ENCODE measurements around the gene AMOTL1.

DNA sequence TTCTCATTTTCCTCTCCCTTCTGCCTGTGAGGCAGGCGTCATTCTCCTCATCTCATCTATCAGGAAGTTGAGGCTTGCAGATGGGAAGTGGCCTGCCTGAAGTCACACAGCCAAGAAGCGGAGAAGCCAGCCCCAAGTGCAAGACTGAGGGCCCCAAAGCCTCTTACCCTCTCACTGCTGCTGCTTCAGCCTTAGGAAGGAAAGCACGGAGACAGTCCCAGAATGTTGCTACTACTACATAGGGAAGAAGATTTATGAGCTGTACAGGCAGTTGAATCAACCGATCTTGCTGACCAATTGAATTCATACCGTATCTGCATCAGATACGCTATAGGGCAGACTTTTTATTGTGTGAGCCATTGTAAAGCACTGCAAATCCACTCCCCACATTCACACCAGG is 116.2 kb downstream of the AMOTL1 start:
- TF ChIP-seq, protein P1, sequence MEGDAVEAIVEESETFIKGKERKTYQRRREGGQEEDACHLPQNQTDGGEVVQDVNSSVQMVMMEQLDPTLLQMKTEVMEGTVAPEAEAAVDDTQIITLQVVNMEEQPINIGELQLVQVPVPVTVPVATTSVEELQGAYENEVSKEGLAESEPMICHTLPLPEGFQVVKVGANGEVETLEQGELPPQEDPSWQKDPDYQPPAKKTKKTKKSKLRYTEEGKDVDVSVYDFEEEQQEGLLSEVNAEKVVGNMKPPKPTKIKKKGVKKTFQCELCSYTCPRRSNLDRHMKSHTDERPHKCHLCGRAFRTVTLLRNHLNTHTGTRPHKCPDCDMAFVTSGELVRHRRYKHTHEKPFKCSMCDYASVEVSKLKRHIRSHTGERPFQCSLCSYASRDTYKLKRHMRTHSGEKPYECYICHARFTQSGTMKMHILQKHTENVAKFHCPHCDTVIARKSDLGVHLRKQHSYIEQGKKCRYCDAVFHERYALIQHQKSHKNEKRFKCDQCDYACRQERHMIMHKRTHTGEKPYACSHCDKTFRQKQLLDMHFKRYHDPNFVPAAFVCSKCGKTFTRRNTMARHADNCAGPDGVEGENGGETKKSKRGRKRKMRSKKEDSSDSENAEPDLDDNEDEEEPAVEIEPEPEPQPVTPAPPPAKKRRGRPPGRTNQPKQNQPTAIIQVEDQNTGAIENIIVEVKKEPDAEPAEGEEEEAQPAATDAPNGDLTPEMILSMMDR (IDR thresholded peaks at IDR 0.05), result no peak
- TF ChIP-seq POLR2A (IDR thresholded peaks at IDR 0.05), result no peak

All from right lobe of liver (tissue), 4 donors.